NB4 (cell line): ENCODE data around the gene STK39.

ENCODE experiments used
- CTCF ChIP-seq: IDR thresholded peaks from one replicate; pipeline ENCODE4 v1.5.1; 2012; ENCODE audit warnings: low read depth, low read length
- MYC ChIP-seq: IDR thresholded peaks from 2 replicates; pipeline ENCODE4 v1.6.1; 2011; ENCODE audit warnings: low read depth, low read length
- POLR2A ChIP-seq: IDR thresholded peaks from 2 replicates; pipeline ENCODE4 v1.6.1; 2011; ENCODE audit warnings: mild to moderate bottlenecking; ENCODE audit not compliant: insufficient read length; ENCODE audit errors: extremely low read depth

DNA sequence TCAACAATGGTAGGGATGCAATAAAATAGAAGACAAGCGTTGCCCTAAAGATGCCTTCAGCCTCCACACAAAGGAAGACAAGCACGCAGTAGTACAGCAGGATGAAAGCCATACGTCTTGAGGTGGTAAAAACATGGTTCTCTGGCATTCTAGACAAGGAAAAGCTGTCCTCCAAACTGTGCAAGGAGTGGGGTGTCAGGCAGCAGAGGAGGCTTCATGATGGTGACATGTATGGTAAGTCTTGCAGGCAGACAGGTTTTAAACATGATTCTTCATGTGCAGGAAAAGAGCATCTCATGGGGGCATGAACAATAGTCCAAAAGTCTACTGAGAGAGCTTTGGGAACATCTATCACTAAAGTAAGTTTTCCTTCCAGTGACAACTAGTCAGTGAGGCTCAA is 241.8 kb downstream of the STK39 start:
- no peak for TF ChIP-seq POLR2A
- TF ChIP-seq CTCF = no peak
- TF ChIP-seq MYC = no peak
